HG02610 (cell line): ENCODE measurements around the gene SHISAL1.

Source experiments
- ATAC-seq: cut with Tn5 transposase; IDR thresholded peaks from one replicate; pipeline ENCODE4 v1.9.1; 2021; ENCODE audit warnings: mild to moderate bottlenecking, moderate library complexity; ENCODE audit not compliant: unreplicated experiment

The SHISAL1 gene

GRCh38 chr22:44213489-44214043, 99.2 kb downstream of the SHISAL1 start:
- no peak for ATAC-seq

- ATAC-seq, result no peak
Observed at GRCh38 chr22:44212936-44213335, 99.8 kb downstream of the SHISAL1 start.

- ATAC-seq, result no peak
Observed at GRCh38 chr22:44211946-44212930, 100.5 kb downstream of the SHISAL1 start.

GRCh38 chr22:44211256-44211945, 101.3 kb downstream of the SHISAL1 start:
- no peak for ATAC-seq

- no peak for ATAC-seq
Observed at GRCh38 chr22:44210722-44211121, 102.0 kb downstream of the SHISAL1 start.

- no peak for ATAC-seq
Observed at GRCh38 chr22:44209343-44209742, 103.4 kb downstream of the SHISAL1 start.

- ATAC-seq, result no peak
Observed at GRCh38 chr22:44207981-44208317, 104.8 kb downstream of the SHISAL1 start.

GRCh38 chr22:44207173-44207980, 105.4 kb downstream of the SHISAL1 start:
- ATAC-seq, result no peak

- no peak for ATAC-seq
Observed at GRCh38 chr22:44206696-44207095, 106.1 kb downstream of the SHISAL1 start.

GRCh38 chr22:44206330-44206645, 106.5 kb downstream of the SHISAL1 start:
- no peak for ATAC-seq

- no peak for ATAC-seq
Observed at GRCh38 chr22:44205516-44206329, 107.0 kb downstream of the SHISAL1 start.

GRCh38 chr22:44204739-44205515, 107.8 kb downstream of the SHISAL1 start:
- no peak for ATAC-seq

GRCh38 chr22:44203203-44203602, 109.5 kb downstream of the SHISAL1 start:
- ATAC-seq, result no peak

GRCh38 chr22:44202261-44202789, 110.4 kb downstream of the SHISAL1 start:
- no peak for ATAC-seq

- no peak for ATAC-seq
Observed at GRCh38 chr22:44201665-44202064, 111.1 kb downstream of the SHISAL1 start.

GRCh38 chr22:44200855-44201550, 111.7 kb downstream of the SHISAL1 start:
- ATAC-seq, result no peak

GRCh38 chr22:44200451-44200850, 112.3 kb downstream of the SHISAL1 start:
- ATAC-seq, result no peak

- no peak for ATAC-seq
Observed at GRCh38 chr22:44199866-44200265, 112.9 kb downstream of the SHISAL1 start.

GRCh38 chr22:44199164-44199563, 113.6 kb downstream of the SHISAL1 start:
- no peak for ATAC-seq
